SK-N-SH (cell line): ENCODE measurements around the gene C11orf91. TPM values are rescaled to one million over a fixed set of nuclear protein-coding genes. Genes with fewer than 3 reads are reported as not detected.

ENCODE experiments used
- CTCF ChIA-PET: fragments of 300-600, 350-600 bp; formaldehyde crosslinking; extraction: SDS; loops from one replicate; lab custom pipeline; 2021; lab: Yijun Ruan, JAX
- POLR2A ChIA-PET: fragments of 350-600 bp; sonication (Branson Sonifier 250); formaldehyde crosslinking; extraction: SDS; loops from one replicate; lab custom pipeline; 2020; ENCODE audit warnings: antibody characterized with exemption, inconsistent platforms; lab: Yijun Ruan, JAX
- DNase-seq: peaks from one replicate; pipeline ENCODE4 v3.0.0; 2012
- H2AFZ ChIP-seq: fragments of 200-600 bp; sonication (generic); 2 replicates; pipeline ENCODE4 v1.8.1; 2016; ENCODE audit warnings: antibody characterized with exemption, mild to moderate bottlenecking, low read depth
- H3F3A ChIP-seq: fragments of 200-600 bp; sonication (generic); replicated peaks from 2 replicates; pipeline ENCODE3; 2016; ENCODE audit warnings: antibody characterized with exemption, mild to moderate bottlenecking; ENCODE audit not compliant: insufficient read depth
- H3K27ac ChIP-seq, 2 experiments: fragments of 200-500 bp in 1 of 2; fragments of 200-600 bp in 1 of 2; sonication (Bioruptor generic) in 1 of 2; sonication (generic), shearing (Covaris generic) in 1 of 2; 2 replicates each; pipeline versions ENCODE4 v1.5.1 to v1.6.1; 2014 to 2016; ENCODE audit warnings: low read depth in 2 of 2, inconsistent platforms in 1 of 2, low read length in 1 of 2, mild to moderate bottlenecking in 1 of 2, mixed read lengths in 1 of 2
- H3K27me3 ChIP-seq: fragments of 200-600 bp; sonication (generic), shearing (Covaris generic); 2 replicates; pipeline ENCODE4 v1.6.1; 2016; ENCODE audit warnings: mixed run types; ENCODE audit not compliant: insufficient read depth
- H3K36me3 ChIP-seq, 2 experiments: fragments of 200-500 bp in 1 of 2; fragments of 200-600 bp in 1 of 2; sonication (Bioruptor generic) in 1 of 2; sonication (generic) in 1 of 2; replicated peaks in 1 of 2; 2 replicates each; pipeline versions ENCODE3 to v1.5.1; 2014 to 2016; ENCODE audit warnings: low read length in 1 of 2, mild to moderate bottlenecking in 1 of 2; ENCODE audit not compliant: insufficient read depth in 2 of 2, control insufficient read depth in 1 of 2
- H3K4me1 ChIP-seq, 2 experiments: fragments of 200-500 bp in 1 of 2; fragments of 200-600 bp in 1 of 2; sonication (Bioruptor generic) in 1 of 2; sonication (generic), shearing (Covaris generic) in 1 of 2; 2 replicates each; pipeline versions ENCODE4 v1.5.1 to v1.6.1; 2014 to 2016; ENCODE audit warnings: low read depth in 1 of 2, low read length in 1 of 2, mixed run types in 1 of 2; ENCODE audit not compliant: insufficient read depth in 2 of 2, control insufficient read depth in 1 of 2
- H3K4me2 ChIP-seq: fragments of 200-600 bp; sonication (generic), shearing (Covaris generic); 2 replicates; pipeline ENCODE4 v1.6.1; 2017; ENCODE audit warnings: mixed run types
- H3K4me3 ChIP-seq, 2 experiments: fragments of 200-500 bp in 1 of 2; fragments of 200-600 bp in 1 of 2; sonication (Bioruptor generic) in 1 of 2; sonication (generic), shearing (Covaris generic) in 1 of 2; 2 replicates each; pipeline versions ENCODE4 v1.5.1 to v1.8.1; 2014 to 2016; ENCODE audit warnings: low read depth in 2 of 2, inconsistent platforms in 1 of 2, low read length in 1 of 2, mild to moderate bottlenecking in 1 of 2, mixed read lengths in 1 of 2, moderate library complexity in 1 of 2
- H3K79me2 ChIP-seq: fragments of 200-600 bp; sonication (generic); 2 replicates; pipeline ENCODE4 v1.8.1; 2017; ENCODE audit warnings: mild to moderate bottlenecking; ENCODE audit not compliant: insufficient read depth
- H3K9ac ChIP-seq: fragments of 200-600 bp; sonication (generic); 2 replicates; pipeline ENCODE4 v1.6.1; 2017; ENCODE audit warnings: mixed run types
- H3K9me2 ChIP-seq: fragments of 200-600 bp; sonication (generic); 2 replicates; pipeline ENCODE4 v1.6.1; 2017; ENCODE audit warnings: mixed run types
- H3K9me3 ChIP-seq: fragments of 200-600 bp; sonication (generic); 2 replicates; pipeline ENCODE4 v1.6.1; 2017; ENCODE audit warnings: mixed run types, mild to moderate bottlenecking, moderate library complexity
- H4K20me1 ChIP-seq: fragments of 200-600 bp; sonication (generic); 2 replicates; pipeline ENCODE4 v1.6.1; 2017; ENCODE audit warnings: mild to moderate bottlenecking, mixed run types; ENCODE audit not compliant: insufficient read depth
- GATA2 ChIP-seq: sonication (generic); formaldehyde crosslinking; IDR thresholded peaks from 2 replicates; pipeline ENCODE4 v1.5.0; 2020; ENCODE audit warnings: mild to moderate bottlenecking, missing genetic modification reagents
- NFIC ChIP-seq: IDR thresholded peaks from 2 replicates; pipeline ENCODE4 v1.4.0; 2012; ENCODE audit warnings: borderline replicate concordance
- WGBS: methylation state at CpG from one replicate; pipeline ENCODE4 v1.1.6; 2017; ENCODE audit warnings: low lambda C conversion rate; 5-methylcytosine and 5-hydroxymethylcytosine counted together
- polyA plus RNA-seq, 3 experiments: library from polyadenylated mRNA; depleted of rRNA; stranded (reverse); fragments of >200 nt; gene quantifications; 2 replicates each; pipeline ENCODE4 v1.2.3, GENCODE V29; 2012
- TF ChIP-seq, protein P1 (sequence below): IDR thresholded peaks from 2 replicates; pipeline ENCODE4 v1.6.1; 2012; ENCODE audit warnings: mild to moderate bottlenecking, low read depth, low read length, moderate library complexity
- TF ChIP-seq, protein P2 (sequence below): IDR thresholded peaks from 2 replicates; pipeline ENCODE4; 2012
- TF ChIP-seq, protein P3 (sequence below): IDR thresholded peaks from 2 replicates; pipeline ENCODE4 v1.4.0; 2012; ENCODE audit warnings: low read depth

C11orf91 gene
- polyA plus RNA-seq, 1 of the 3 experiments (the other 2 are of a cell fraction) = 0.15 TPM

DNA sequence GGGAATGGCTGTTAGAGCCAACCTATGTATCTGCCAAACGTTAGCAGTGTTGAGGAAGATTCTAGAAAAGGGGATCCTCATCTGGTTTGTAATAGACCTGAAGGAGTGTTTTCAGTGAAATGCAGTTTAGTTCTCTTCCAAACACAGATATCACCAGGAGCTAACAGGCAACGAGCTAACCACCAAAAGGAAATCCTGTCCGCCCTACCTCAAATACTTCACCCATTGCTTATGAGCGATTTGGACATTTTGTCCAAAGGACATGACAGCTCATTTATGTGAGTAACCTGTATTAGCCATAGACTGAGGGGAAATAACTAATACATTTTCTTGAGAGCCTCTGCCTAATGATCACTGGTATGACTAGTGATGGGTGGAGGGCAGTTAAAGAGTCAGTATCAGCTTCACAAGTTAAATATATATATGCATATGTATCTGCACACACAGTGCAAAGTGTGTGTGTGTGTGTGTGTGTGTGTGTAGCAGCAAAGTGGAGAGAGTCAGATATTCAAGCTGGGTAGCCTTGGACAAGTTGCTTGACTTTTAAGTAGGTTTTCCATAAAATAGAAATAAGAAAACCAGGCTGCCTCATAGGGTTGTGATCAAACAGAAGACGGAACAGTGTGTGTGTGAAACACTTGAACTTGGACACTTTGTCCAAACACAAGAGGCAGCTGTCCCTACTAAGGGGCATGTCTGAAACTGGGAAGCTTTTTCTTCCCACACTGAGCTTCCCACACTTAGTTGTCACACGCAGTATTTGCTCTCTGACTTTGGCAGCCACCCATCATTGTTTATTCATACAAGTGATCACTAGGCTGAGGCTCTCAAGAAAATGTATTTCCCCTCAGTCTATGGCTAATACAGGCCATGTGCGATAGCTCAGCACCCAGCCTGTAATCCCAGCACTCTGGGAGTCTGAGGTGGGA, 940 bp upstream of the C11orf91 start:
- POLR2A ChIA-PET = interaction anchor here (0.6 to 1.9 kb wide), 5 partner anchors 23 to 541 kb away, joined by 3 to 5 read pairs (median 4); partner anchors contain the start of gene CSTF3

More for the DNA sequence above, 940 bp upstream of the C11orf91 start:
- Histone ChIP-seq H3K9me3 (no peaks in the 10 kb centered on the region), H2AFZ (peak overlapping the region; percentile 27; the same call in 1 of the 2 replicates), H3K36me3 (peaks cover 12 to 22% of the 10 kb centered on the region in 2 experiments), H3K27ac (peak overlapping the region; percentile 93 to 94), H3K4me3 (peak overlapping the region; percentile 37 to 59), H3K79me2 (peaks cover 7% of the 10 kb centered on the region; the same call in 1 of the 2 replicates), H3K9ac (peak overlapping the region; percentile 69), H3K4me2 (peak overlapping the region; percentile 77), H3F3A (peaks cover 57% of the 10 kb centered on the region), H4K20me1 (no peaks in the 10 kb centered on the region), H3K4me1 (peaks cover 13 to 43% of the 10 kb centered on the region in 2 experiments; a peak in 3 of 4 replicates), H3K27me3 (no peaks in the 10 kb centered on the region), H3K9me2 (no peaks in the 10 kb centered on the region)
- TF ChIP-seq NFIC (peak; percentile 3; the same call in 1 of the 2 replicates), GATA2 (CRISPR knock-in tag) (no peak)
- TF ChIP-seq, protein P1, sequence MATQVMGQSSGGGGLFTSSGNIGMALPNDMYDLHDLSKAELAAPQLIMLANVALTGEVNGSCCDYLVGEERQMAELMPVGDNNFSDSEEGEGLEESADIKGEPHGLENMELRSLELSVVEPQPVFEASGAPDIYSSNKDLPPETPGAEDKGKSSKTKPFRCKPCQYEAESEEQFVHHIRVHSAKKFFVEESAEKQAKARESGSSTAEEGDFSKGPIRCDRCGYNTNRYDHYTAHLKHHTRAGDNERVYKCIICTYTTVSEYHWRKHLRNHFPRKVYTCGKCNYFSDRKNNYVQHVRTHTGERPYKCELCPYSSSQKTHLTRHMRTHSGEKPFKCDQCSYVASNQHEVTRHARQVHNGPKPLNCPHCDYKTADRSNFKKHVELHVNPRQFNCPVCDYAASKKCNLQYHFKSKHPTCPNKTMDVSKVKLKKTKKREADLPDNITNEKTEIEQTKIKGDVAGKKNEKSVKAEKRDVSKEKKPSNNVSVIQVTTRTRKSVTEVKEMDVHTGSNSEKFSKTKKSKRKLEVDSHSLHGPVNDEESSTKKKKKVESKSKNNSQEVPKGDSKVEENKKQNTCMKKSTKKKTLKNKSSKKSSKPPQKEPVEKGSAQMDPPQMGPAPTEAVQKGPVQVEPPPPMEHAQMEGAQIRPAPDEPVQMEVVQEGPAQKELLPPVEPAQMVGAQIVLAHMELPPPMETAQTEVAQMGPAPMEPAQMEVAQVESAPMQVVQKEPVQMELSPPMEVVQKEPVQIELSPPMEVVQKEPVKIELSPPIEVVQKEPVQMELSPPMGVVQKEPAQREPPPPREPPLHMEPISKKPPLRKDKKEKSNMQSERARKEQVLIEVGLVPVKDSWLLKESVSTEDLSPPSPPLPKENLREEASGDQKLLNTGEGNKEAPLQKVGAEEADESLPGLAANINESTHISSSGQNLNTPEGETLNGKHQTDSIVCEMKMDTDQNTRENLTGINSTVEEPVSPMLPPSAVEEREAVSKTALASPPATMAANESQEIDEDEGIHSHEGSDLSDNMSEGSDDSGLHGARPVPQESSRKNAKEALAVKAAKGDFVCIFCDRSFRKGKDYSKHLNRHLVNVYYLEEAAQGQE = no peak
- TF ChIP-seq, protein P2, sequence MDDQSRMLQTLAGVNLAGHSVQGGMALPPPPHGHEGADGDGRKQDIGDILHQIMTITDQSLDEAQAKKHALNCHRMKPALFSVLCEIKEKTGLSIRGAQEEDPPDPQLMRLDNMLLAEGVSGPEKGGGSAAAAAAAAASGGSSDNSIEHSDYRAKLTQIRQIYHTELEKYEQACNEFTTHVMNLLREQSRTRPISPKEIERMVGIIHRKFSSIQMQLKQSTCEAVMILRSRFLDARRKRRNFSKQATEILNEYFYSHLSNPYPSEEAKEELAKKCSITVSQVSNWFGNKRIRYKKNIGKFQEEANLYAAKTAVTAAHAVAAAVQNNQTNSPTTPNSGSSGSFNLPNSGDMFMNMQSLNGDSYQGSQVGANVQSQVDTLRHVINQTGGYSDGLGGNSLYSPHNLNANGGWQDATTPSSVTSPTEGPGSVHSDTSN = 0 out of 2 replicates have a peak, but pooled peaks have one; percentile 9
- TF ChIP-seq, protein P3, sequence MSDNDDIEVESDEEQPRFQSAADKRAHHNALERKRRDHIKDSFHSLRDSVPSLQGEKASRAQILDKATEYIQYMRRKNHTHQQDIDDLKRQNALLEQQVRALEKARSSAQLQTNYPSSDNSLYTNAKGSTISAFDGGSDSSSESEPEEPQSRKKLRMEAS = 0 out of 2 replicates have a peak, but pooled peaks have one; percentile 26
- 26% methylated on average over 7 of the region's 7 CpGs for WGBS
- no peak for DNase-seq
- CTCF ChIA-PET = interaction anchor here (1.0 to 3.0 kb wide), 7 partner anchors 12 to 156 kb away, joined by 3 to 20 read pairs (median 4); no protein-coding TSS in a partner anchor
